HL-60 (cell line): ENCODE measurements around the gene DOCK1.

Experiments used
- DNase-seq, 2 experiments: peaks; one replicate each; pipeline ENCODE4 v3.0.0-alpha.2; 2010 to 2020; ENCODE audit warnings: low read depth in 1 of 2, low spot score in 1 of 2
- H3K27ac ChIP-seq: fragments of 250-450 bp; sonication (Bioruptor Pico); replicated peaks from 2 replicates; pipeline ENCODE4 v1.5.1; 2020; ENCODE audit warnings: mild to moderate bottlenecking, moderate library complexity
- H3K27me3 ChIP-seq: fragments of 250-450 bp; sonication (Bioruptor Pico); 2 replicates; pipeline ENCODE4 v1.5.1; 2021; ENCODE audit warnings: mild to moderate bottlenecking, moderate library complexity; ENCODE audit not compliant: insufficient read depth, poor library complexity, severe bottlenecking
- H3K4me3 ChIP-seq: replicated peaks from 2 replicates; pipeline ENCODE4 v1.5.1; 2011; ENCODE audit warnings: mild to moderate bottlenecking, control low read depth, low read length; ENCODE audit not compliant: insufficient read depth
- CTCF ChIP-seq: IDR thresholded peaks from one replicate; pipeline ENCODE4 v1.5.1; 2011; ENCODE audit warnings: low read length, control low read depth, inconsistent platforms; ENCODE audit not compliant: insufficient read depth
- GABPA ChIP-seq: IDR thresholded peaks from 2 replicates; pipeline ENCODE4 v1.6.1; 2012; ENCODE audit warnings: low read depth
- POLR2AphosphoS5 ChIP-seq: IDR thresholded peaks from 2 replicates; pipeline ENCODE4 v1.6.1; 2012; ENCODE audit warnings: low read depth
- REST ChIP-seq: IDR thresholded peaks from 2 replicates; pipeline ENCODE4 v1.6.1; 2012; ENCODE audit warnings: low read depth; ENCODE audit not compliant: insufficient replicate concordance
- SPI1 ChIP-seq: IDR thresholded peaks from 2 replicates; pipeline ENCODE4 v1.6.1; 2012; ENCODE audit warnings: low read depth, mild to moderate bottlenecking, borderline replicate concordance

Gene DOCK1

GRCh38 chr10:127175357-127176110, 270.3 kb downstream of the DOCK1 start:
- no peak for DNase-seq
- Histone ChIP-seq H3K27me3 (no peaks in the 10 kb centered on the region), H3K4me3 (no peak overlapping the region), H3K27ac (no peak overlapping the region)
- TF ChIP-seq POLR2AphosphoS5 = no peak
- no peak for TF ChIP-seq REST
- no peak for TF ChIP-seq CTCF
- TF ChIP-seq GABPA = no peak
- TF ChIP-seq SPI1 = no peak

GRCh38 chr10:127176649-127177048, 271.4 kb downstream of the DOCK1 start:
- H3K27me3 ChIP-seq = no peaks in the 10 kb centered on the region
- no peak overlapping the region for H3K4me3 ChIP-seq
- no peak for DNase-seq
- TF ChIP-seq SPI1 (no peak), GABPA (no peak), POLR2AphosphoS5 (no peak)
- no peak overlapping the region for H3K27ac ChIP-seq

GRCh38 chr10:127179612-127180250, 274.5 kb downstream of the DOCK1 start:
- Histone ChIP-seq H3K27me3 (no peaks in the 10 kb centered on the region), H3K27ac (no peak overlapping the region), H3K4me3 (no peak overlapping the region)
- DNase-seq = no peak
- TF ChIP-seq GABPA (no peak), REST (no peak), POLR2AphosphoS5 (no peak), SPI1 (no peak), CTCF (no peak)

- TF ChIP-seq REST (no peak), POLR2AphosphoS5 (no peak), GABPA (no peak), CTCF (no peak), SPI1 (no peak)
- no peaks in the 10 kb centered on the region for H3K27me3 ChIP-seq
- no peak overlapping the region for H3K27ac ChIP-seq
- DNase-seq = no peak
- H3K4me3 ChIP-seq = no peak overlapping the region
Measured at GRCh38 chr10:127182161-127182560, 276.9 kb downstream of the DOCK1 start.
